Activated CD8-positive, alpha-beta memory T cell treated with anti-CD3 and anti-CD28 coated beads for 1 hour (primary cell): ENCODE measurements around the gene SCML1.

Experiments used
- DNase-seq, 2 donors: peaks; one replicate each; pipeline ENCODE4 v3.0.0-alpha.2; 2020; ENCODE audit warnings: low read depth in 1 of 2; ENCODE audit errors: extremely low read depth in 1 of 2

The SCML1 gene

GRCh38 chrX:17736856-17737709 is at the start of gene SCML1:
Gene SCML1 (plus strand): TSS chrX:17737493. CDS start chrX:17744187, 6,694 bp downstream.
- peak; percentile 71 to 81 for DNase-seq

DNA sequence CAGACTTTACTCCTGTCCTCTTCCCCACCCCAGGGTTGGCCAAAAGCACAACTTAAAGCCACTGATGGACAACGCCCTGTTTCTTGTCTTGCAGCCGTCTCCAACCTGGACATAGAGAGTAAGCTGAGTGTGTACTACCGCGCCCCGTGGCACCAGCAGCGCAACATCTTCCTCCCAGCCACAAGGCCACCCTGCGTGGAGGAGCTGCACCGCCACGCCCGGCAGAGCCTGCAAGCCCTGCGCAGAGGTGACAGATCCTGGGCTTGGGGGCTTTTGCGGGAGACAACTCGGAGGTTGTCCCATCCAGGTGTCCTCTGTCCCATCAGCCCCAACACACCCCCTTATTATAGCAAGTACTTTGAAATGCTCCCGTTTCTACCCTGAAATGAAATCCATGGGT is 49.6 kb upstream of the SCML1 start:
- no peak for DNase-seq

- DNase-seq, result no peak
Observed at GRCh38 chrX:17689971-17690409, 47.3 kb upstream of the SCML1 start.

DNA sequence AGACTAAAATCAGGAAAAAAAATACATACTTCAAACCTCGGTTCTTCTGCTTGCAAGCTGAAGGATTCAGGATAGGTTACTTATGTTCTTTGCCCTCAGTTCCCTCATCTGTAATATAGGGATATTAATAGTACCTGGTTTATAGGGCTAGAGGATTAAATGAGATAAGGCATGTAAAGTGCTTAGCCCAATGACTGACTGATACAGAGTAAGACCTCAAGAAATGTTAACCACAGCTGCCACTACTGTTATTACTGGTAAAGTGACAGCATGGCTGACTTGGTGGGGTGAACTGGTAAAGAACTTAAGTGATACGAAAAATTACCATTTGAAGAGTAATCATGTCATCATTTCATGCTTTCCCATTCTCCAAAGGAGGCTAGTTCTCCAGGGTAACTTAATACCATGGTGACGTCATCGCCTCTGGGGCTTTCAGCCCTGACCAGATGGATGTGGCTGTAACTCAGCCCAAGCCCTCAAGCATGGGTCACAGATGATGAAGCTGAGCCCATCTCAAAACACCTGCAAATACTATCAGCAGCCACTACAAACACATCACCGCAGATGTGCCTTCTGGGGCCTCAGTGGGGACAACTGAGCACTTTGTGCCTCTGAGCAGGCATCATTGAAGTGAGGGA is 44.5 kb upstream of the SCML1 start:
- no peak for DNase-seq

- DNase-seq, result no peak
Observed at GRCh38 chrX:17697191-17697590, 40.1 kb upstream of the SCML1 start.

- DNase-seq, result no peak
Observed at GRCh38 chrX:17700976-17701375, 36.3 kb upstream of the SCML1 start.

GRCh38 chrX:17703201-17703600 is 34.1 kb upstream of the SCML1 start:
- no peak for DNase-seq

DNA sequence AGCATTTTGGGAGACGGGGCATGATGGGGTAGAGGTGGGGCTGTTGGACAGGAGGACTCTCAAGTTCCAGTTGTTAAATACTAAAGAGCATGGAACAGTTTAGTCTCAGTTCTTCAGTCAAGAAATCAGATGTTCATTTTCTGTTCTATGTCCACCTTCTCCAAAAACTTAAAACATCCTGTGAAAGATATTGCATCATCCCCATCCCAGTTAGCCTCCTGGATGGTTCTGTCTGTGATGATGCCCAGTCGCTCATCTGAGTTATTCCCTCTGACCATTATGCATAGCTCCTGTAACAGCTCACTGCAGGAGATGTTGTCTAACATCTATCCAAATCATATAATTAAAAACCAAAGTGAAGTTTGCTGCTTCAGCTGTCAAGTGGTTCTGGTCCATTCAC is 32.1 kb upstream of the SCML1 start:
- no peak for DNase-seq

GRCh38 chrX:17706676-17707075 is 30.6 kb upstream of the SCML1 start:
- no peak for DNase-seq

DNA sequence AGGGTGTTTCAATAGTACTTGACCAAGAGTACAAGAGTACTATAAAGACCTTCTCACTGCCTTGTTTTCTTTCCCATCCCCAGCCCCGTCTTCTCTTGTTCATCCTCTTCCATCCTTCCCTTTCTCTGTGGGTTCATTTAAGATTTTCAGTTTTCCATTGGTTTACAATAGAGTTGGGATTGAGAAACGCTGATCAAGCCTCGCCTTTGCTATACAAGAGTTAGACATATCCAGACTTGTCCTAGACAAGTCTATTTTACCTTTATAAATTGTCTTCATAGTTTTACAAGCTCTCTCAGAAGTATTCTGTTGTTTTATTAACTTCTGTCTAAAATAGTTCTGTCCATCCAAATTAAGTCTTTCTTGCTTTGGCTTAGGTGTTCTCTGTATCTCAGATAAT is 29.6 kb upstream of the SCML1 start:
- DNase-seq, result no peak

- DNase-seq, result no peak
Observed at GRCh38 chrX:17710871-17711301, 26.4 kb upstream of the SCML1 start.

DNA sequence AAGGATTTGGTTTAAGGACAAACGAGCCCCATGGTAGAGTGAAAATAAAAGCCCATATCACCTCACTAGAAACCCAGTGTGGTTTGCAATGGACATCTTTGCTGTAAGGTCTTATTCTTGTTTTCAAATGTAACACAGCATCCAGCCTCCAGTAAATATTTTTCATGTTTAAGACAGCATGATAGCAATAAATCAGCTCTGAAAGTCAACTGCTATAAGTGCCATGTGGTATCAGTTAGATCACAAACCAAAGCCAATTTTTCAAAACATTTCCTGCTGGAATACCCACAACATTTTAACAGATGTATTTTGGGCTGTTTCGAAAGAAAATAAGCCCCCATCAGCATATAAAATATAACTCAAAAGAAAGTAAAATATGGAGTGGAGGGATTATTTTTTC is 24.0 kb upstream of the SCML1 start:
- DNase-seq, result no peak

DNA sequence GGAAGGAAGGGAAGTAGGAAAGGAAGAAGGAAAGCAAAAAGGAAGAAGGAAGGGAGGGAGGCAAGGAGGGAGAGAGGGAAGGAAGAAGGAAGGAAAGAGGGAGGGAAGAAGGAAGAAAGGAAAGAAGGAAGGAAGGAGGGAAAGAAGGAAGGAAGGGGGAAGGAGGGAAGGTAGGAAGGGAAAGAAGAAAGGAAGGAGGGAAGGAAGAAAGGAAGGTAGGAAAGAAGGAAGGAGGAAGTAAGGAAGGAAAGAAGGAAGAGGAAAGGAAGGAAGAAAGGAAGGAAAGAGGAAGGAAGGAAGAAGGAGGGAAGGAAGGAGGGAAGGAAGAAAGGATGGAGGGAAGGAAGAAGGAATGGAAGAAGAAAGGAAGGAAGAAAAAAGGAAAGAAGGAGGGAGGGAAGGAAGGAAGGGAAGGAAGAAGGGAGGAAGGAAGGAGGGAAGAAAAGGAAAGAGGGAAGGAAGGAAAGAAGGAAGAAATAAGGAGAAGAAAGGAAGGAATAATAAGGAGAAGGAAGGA is 18.6 kb upstream of the SCML1 start:
- DNase-seq, result no peak

DNA sequence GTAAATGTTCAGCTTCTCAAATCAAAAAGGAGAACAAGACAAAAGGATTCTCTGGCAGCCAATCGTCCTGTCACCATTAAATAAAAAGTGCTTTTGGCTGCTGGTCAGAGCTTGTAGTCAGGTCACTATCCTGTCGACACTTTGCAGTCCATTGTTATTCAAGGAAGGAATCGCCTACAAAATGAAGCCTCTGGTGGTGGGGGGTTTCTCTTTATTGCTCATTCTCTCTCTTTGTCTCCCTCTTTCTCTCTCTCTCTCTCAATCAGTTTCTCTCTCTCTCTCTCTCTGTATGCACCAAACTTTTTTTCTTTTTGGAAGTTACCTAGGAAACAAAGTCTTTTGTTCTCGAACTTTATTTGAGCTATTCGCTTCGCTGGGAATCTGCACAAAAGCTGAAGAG is 17.6 kb upstream of the SCML1 start:
- DNase-seq, result no peak

- DNase-seq, result no peak
Observed at GRCh38 chrX:17721715-17722114, 15.6 kb upstream of the SCML1 start.

- no peak for DNase-seq
Observed at GRCh38 chrX:17725181-17725580, 12.1 kb upstream of the SCML1 start.

- DNase-seq, result no peak
Observed at GRCh38 chrX:17732138-17732783, 5.0 kb upstream of the SCML1 start.

- DNase-seq, result no peak
Observed at GRCh38 chrX:17735406-17735805, 1.9 kb upstream of the SCML1 start.

GRCh38 chrX:17736478-17736855 is 826 bp upstream of the SCML1 start:
- DNase-seq, result no peak

GRCh38 chrX:17737710-17737985 is 355 bp downstream of the SCML1 start:
- no peak for DNase-seq

DNA sequence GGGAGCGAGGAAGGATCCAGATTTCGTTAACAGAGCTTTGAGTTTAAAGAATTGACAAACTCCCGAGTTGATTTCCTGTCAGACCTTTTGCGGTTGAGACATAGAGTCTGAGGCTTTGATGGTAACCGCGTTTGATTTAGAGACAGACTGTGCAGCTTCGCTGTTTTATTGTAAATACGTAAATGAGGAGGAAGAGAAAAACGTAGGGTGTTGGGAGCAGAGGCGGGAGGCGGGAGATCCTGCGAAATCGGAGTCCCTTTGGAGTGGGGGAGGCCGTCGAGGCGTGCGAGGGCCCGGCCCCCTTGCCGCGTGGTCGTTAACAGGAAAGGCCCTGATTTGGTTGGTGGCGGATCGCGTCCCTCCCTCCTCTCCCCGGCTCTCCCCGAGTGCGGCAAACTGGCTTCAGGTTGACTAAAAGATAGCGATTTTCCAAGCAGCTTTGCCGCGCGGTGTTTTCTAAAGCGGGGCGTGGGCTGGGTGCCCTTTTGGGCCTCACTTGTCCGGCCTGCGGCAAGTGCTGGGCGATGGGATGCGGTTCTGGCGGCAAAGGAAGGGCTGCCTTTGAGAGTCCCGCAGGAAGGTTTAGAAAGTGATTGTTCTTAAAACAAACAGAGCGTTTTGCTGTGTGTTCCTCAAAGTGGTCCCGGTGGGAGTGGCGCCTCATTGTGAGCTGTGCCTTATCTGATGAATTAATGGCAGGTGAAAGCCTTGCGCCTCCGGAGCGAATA is 857 bp downstream of the SCML1 start:
- peak in 1 of 2 donors; percentile 11 for DNase-seq
